GM10248 (cell line): ENCODE data around the gene CTXN1.

Experiments used
- CTCF ChIA-PET: fragments of 300-600 bp; sonication (Branson Sonifier 250); formaldehyde crosslinking; extraction: SDS; loops from one replicate; lab custom pipeline; 2021; ENCODE audit warnings: antibody characterized with exemption; lab: Yijun Ruan, JAX
- POLR2A ChIA-PET: fragments of 350-650 bp; sonication (Branson Sonifier 250); formaldehyde crosslinking; extraction: SDS; loops from one replicate; lab custom pipeline; 2020; ENCODE audit warnings: antibody characterized with exemption; lab: Yijun Ruan, JAX
- DNase-seq: peaks from one replicate; pipeline ENCODE4 v3.0.0; 2012; ENCODE audit errors: extremely low spot score
- CTCF ChIP-seq: IDR thresholded peaks from 2 replicates; pipeline ENCODE4 v1.5.1; 2012; ENCODE audit warnings: mild to moderate bottlenecking, low read depth; ENCODE audit errors: extremely low read depth, missing control alignments, control extremely low read depth

The CTXN1 gene

GRCh38 chr19:7947939-7948338, 22.0 kb upstream of the CTXN1 start:
- ChIA-PET CTCF (interaction anchor here (1.0 kb wide), 1 partner anchor 19 kb away, joined by 3 read pairs; no protein-coding TSS in a partner anchor), POLR2A (no interaction called here)
- no peak for TF ChIP-seq CTCF
- DNase-seq = no peak

GRCh38 chr19:7944177-7944761, 18.3 kb upstream of the CTXN1 start:
- ChIA-PET CTCF (interaction anchor here (0.7 to 6.9 kb wide), 47 partner anchors 8 to 714 kb away, joined by 3 to 90 read pairs (median 5); partner anchors contain the start of genes CCL25, CTXN1, ELAVL1 and MAP2K7), POLR2A (interaction anchor here (0.6 to 2.5 kb wide), 12 partner anchors 8 to 446 kb away, joined by 3 to 18 read pairs (median 4); partner anchors contain the start of genes MAP2K7, PNPLA6, RAB11B and SNAPC2)
- TF ChIP-seq CTCF = peak; percentile 83
- peak; percentile 82 for DNase-seq

- POLR2A ChIA-PET = interaction anchor here (0.6 to 2.5 kb wide), 11 partner anchors 8 to 447 kb away, joined by 3 to 18 read pairs (median 5); partner anchors contain the start of genes MAP2K7, PNPLA6, RAB11B and SNAPC2
- TF ChIP-seq CTCF = no peak
- CTCF ChIA-PET = interaction anchor here (0.7 to 6.9 kb wide), 41 partner anchors 8 to 550 kb away, joined by 3 to 90 read pairs (median 6); partner anchors contain the start of genes CCL25, CTXN1, ELAVL1 and MAP2K7
- peak; percentile 99 for DNase-seq
These were observed 17.7 kb upstream of the CTXN1 start, which contains the start of gene TIMM44 for GRCh38 chr19:7943444-7944176. Gene TIMM44, minus strand, starts transcription at chr19:7943666. Its CDS starts 15 bp downstream, at chr19:7943651.

- CTCF ChIA-PET = interaction anchor here (0.8 to 6.9 kb wide), 33 partner anchors 8 to 549 kb away, joined by 3 to 90 read pairs (median 7); partner anchors contain the start of genes CCL25, CTXN1, ELAVL1 and MAP2K7
These were observed 17.1 kb upstream of the CTXN1 start for GRCh38 chr19:7942981-7943443.

GRCh38 chr19:7941895-7942596, 16.1 kb upstream of the CTXN1 start:
- POLR2A ChIA-PET = interaction anchor here (0.6 to 0.8 kb wide), 3 partner anchors 9 to 67 kb away, joined by 3 to 5 read pairs (median 3); no protein-coding TSS in a partner anchor
- CTCF ChIA-PET = interaction anchor here (0.9 to 6.9 kb wide), 4 partner anchors 13 to 73 kb away, joined by 3 to 90 read pairs (median 8); partner anchors contain the start of gene CTXN1
- no peak for DNase-seq
- TF ChIP-seq CTCF = no peak

More at GRCh38 chr19:7942981-7943443, 17.1 kb upstream of the CTXN1 start:
- TF ChIP-seq CTCF = no peak
- POLR2A ChIA-PET = interaction anchor here (1.0 to 2.5 kb wide), 6 partner anchors 7 to 74 kb away, joined by 3 to 18 read pairs (median 8); partner anchors contain the start of genes MAP2K7 and SNAPC2
- DNase-seq = no peak
